H9 (cell line): Measurements from ENCODE around the gene ESRRA. TPM values are rescaled to one million over a fixed set of nuclear protein-coding genes. Genes with fewer than 3 reads are reported as not detected.

Experiments
- DNase-seq: peaks from one replicate; pipeline ENCODE4 v3.0.0-alpha.2; 2017
- H2AFZ ChIP-seq: one replicate; pipeline ENCODE4 v1.6.1; 2013; ENCODE audit warnings: mild to moderate bottlenecking, low read length, control low read depth, moderate library complexity
- H2AK5ac ChIP-seq: 2 replicates; pipeline ENCODE4 v1.6.1; 2013; ENCODE audit warnings: low read length, control low read depth, mixed read lengths; ENCODE audit not compliant: insufficient read length
- H2BK120ac ChIP-seq: one replicate; pipeline ENCODE4 v1.6.1; 2013; ENCODE audit warnings: low read depth, mild to moderate bottlenecking, low read length, control low read depth, inconsistent platforms; ENCODE audit not compliant: poor library complexity, severe bottlenecking
- H2BK12ac ChIP-seq: 2 replicates; pipeline ENCODE4 v1.6.1; 2013; ENCODE audit warnings: low read length, control low read depth, mixed read lengths, low read depth; ENCODE audit not compliant: insufficient read length
- H2BK15ac ChIP-seq: 2 replicates; pipeline ENCODE4 v1.6.1; 2013; ENCODE audit warnings: low read depth, low read length, control low read depth
- H2BK20ac ChIP-seq: one replicate; pipeline ENCODE4 v1.6.1; 2013; ENCODE audit warnings: low read depth, mild to moderate bottlenecking, low read length, control low read depth, inconsistent platforms; ENCODE audit not compliant: poor library complexity, severe bottlenecking
- H2BK5ac ChIP-seq: 2 replicates; pipeline ENCODE4 v1.6.1; 2013; ENCODE audit warnings: low read length, control low read depth, mixed read lengths; ENCODE audit not compliant: insufficient read length
- H3K14ac ChIP-seq: 2 replicates; pipeline ENCODE4 v1.6.1; 2013; ENCODE audit warnings: low read length, control low read depth; ENCODE audit not compliant: insufficient read depth
- H3K18ac ChIP-seq: 2 replicates; pipeline ENCODE4 v1.6.1; 2013; ENCODE audit warnings: low read depth, mild to moderate bottlenecking, mixed read lengths, low read length, control low read depth; ENCODE audit not compliant: insufficient read length
- H3K23ac ChIP-seq: 2 replicates; pipeline ENCODE4 v1.6.1; 2013; ENCODE audit warnings: low read length, control low read depth, mixed read lengths, low read depth; ENCODE audit not compliant: insufficient read length
- H3K23me2 ChIP-seq: 2 replicates; pipeline ENCODE4 v1.6.1; 2013; ENCODE audit warnings: low read depth, mild to moderate bottlenecking, mixed read lengths, low read length, control low read depth; ENCODE audit not compliant: insufficient read length, poor library complexity, severe bottlenecking
- H3K27ac ChIP-seq: 2 replicates; pipeline ENCODE4 v1.5.1; 2013; ENCODE audit warnings: low read length, control low read depth, mixed read lengths, low read depth; ENCODE audit not compliant: insufficient read length
- H3K27me3 ChIP-seq: 2 replicates; pipeline ENCODE4 v1.6.1; 2013; ENCODE audit warnings: low read length, control low read depth, inconsistent platforms; ENCODE audit not compliant: insufficient read depth
- H3K4ac ChIP-seq: 2 replicates; pipeline ENCODE4 v1.6.1; 2013; ENCODE audit warnings: low read depth, mild to moderate bottlenecking, control low read depth, inconsistent platforms, low read length, moderate library complexity
- H3K4me1 ChIP-seq: 2 replicates; pipeline ENCODE4 v1.6.1; 2013; ENCODE audit warnings: low read length, control low read depth, inconsistent platforms; ENCODE audit not compliant: insufficient read depth
- H3K4me2 ChIP-seq: 2 replicates; pipeline ENCODE4 v1.6.1; 2013; ENCODE audit warnings: low read length, control low read depth, mixed read lengths; ENCODE audit not compliant: insufficient read length, insufficient read depth
- H3K56ac ChIP-seq: 2 replicates; pipeline ENCODE4 v1.6.1; 2013; ENCODE audit warnings: low read depth, mild to moderate bottlenecking, mixed read lengths, low read length, control low read depth; ENCODE audit not compliant: insufficient read length
- H3K79me1 ChIP-seq: 2 replicates; pipeline ENCODE4 v1.6.1; 2013; ENCODE audit warnings: low read depth, mild to moderate bottlenecking, moderate library complexity, low read length, control low read depth, inconsistent platforms; ENCODE audit not compliant: insufficient read depth, poor library complexity, severe bottlenecking
- H3K79me2 ChIP-seq: 2 replicates; pipeline ENCODE4 v1.6.1; 2013; ENCODE audit warnings: low read length, control low read depth, inconsistent platforms; ENCODE audit not compliant: insufficient read depth
- H3K9ac ChIP-seq: 2 replicates; pipeline ENCODE4 v1.6.1; 2013; ENCODE audit warnings: low read length, control low read depth, mixed read lengths; ENCODE audit not compliant: insufficient read length; ENCODE audit errors: extremely low read depth
- H3K9me3 ChIP-seq: one replicate; pipeline ENCODE4 v1.6.1; 2013; ENCODE audit warnings: low read depth, low read length, inconsistent platforms; ENCODE audit not compliant: control insufficient read depth
- H3T11ph ChIP-seq: one replicate; pipeline ENCODE4 v1.6.1; 2013; ENCODE audit warnings: mild to moderate bottlenecking, low read length, control low read depth, inconsistent platforms
- H4K20me1 ChIP-seq: one replicate; pipeline ENCODE4 v1.6.1; 2013; ENCODE audit not compliant: control insufficient read depth, insufficient read length, insufficient read depth
- H4K5ac ChIP-seq: 2 replicates; pipeline ENCODE4 v1.6.1; 2013; ENCODE audit warnings: low read depth, mild to moderate bottlenecking, mixed read lengths, low read length, control low read depth; ENCODE audit not compliant: insufficient read length
- H4K8ac ChIP-seq: replicated peaks from 2 replicates; pipeline ENCODE4 v1.6.1; 2013; ENCODE audit warnings: low read length, control low read depth, mixed read lengths, low read depth; ENCODE audit not compliant: insufficient read length
- H4K91ac ChIP-seq: 2 replicates; pipeline ENCODE4 v1.6.1; 2013; ENCODE audit warnings: low read depth, mild to moderate bottlenecking, moderate library complexity, mixed read lengths, low read length, control low read depth; ENCODE audit not compliant: insufficient read length
- H3K27ac Mint-ChIP-seq, 3 experiments: 2 replicates in 2 of 3; 3 replicates in 1 of 3; pipeline ENCODE4 v1.8.0; 2020 to 2021; ENCODE audit warnings: mixed read lengths in 3 of 3, mild to moderate bottlenecking in 1 of 3, moderate library complexity in 1 of 3
- H3K27me3 Mint-ChIP-seq: 2 replicates; pipeline ENCODE4 v1.8.0; 2021; ENCODE audit warnings: low read depth, mild to moderate bottlenecking, moderate library complexity, mixed read lengths
- H3K36me3 Mint-ChIP-seq, 3 experiments: 2 replicates in 2 of 3; 3 replicates in 1 of 3; pipeline ENCODE4 v1.8.0; 2020 to 2021; ENCODE audit warnings: low read depth in 3 of 3, mixed read lengths in 3 of 3; ENCODE audit not compliant: insufficient read depth in 1 of 3
- H3K4me1 Mint-ChIP-seq, 2 experiments: 2 replicates each; pipeline ENCODE4 v1.8.0; 2020; ENCODE audit warnings: mixed read lengths in 2 of 2
- H3K4me3 Mint-ChIP-seq, 2 experiments: 2 replicates in 1 of 2; 3 replicates in 1 of 2; pipeline ENCODE4 v1.8.0; 2020 to 2021; ENCODE audit warnings: mild to moderate bottlenecking in 2 of 2, mixed read lengths in 2 of 2, moderate library complexity in 1 of 2
- H3K9me3 Mint-ChIP-seq, 2 experiments: 2 replicates in 1 of 2; 3 replicates in 1 of 2; pipeline ENCODE4 v1.8.0; 2020; ENCODE audit warnings: mild to moderate bottlenecking in 2 of 2, mixed read lengths in 2 of 2, moderate library complexity in 1 of 2
- CTCF ChIP-seq: fragments of 200-600 bp; sonication (generic); conservative IDR thresholded peaks from 3 replicates; pipeline ENCODE4 v1.8.0; 2021; ENCODE audit warnings: antibody characterized with exemption, mild to moderate bottlenecking
- WGBS: extraction: QIAGEN DNeasy Blood & Tissue Kit; methylation state at CpG from one replicate; pipeline ENCODE4 v1.1.7; 2013; ENCODE audit warnings: missing lambda C conversion rate, low lambda C conversion rate, mixed read lengths; ENCODE audit not compliant: insufficient read length; ENCODE audit errors: extremely low coverage; 5-methylcytosine and 5-hydroxymethylcytosine counted together
- total RNA-seq: library from RNA; stranded (reverse); gene quantifications from 2 replicates; pipeline ENCODE4 v1.2.1, GENCODE V29; 2021

ESRRA gene
- total RNA-seq, 1 experiment from 2014 or later = 42.3 TPM

- Histone ChIP-seq H3K14ac (no peak overlapping the region), H3K79me1 (no peaks in the 10 kb centered on the region), H2AK5ac (no peak overlapping the region), H3K4ac (no peak overlapping the region), H3K23me2 (peaks cover 12% of the 10 kb centered on the region), H3K79me2 (no peaks in the 10 kb centered on the region), H3K4me2 (peak overlapping the region; percentile 54), H3K9me3 (no peaks in the 10 kb centered on the region), H3K18ac (no peak overlapping the region), H4K20me1 (peaks cover 2% of the 10 kb centered on the region), H2BK15ac (no peak overlapping the region), H3K23ac (no peak overlapping the region), H2AFZ (no peak overlapping the region), H2BK5ac (no peak overlapping the region), H4K91ac (no peak overlapping the region), H2BK20ac (no peak overlapping the region), H4K5ac (no peak overlapping the region), H3T11ph (no peak overlapping the region), H2BK120ac (no peak overlapping the region), H2BK12ac (no peak overlapping the region), H3K27ac (no peak overlapping the region), H3K56ac (no peak overlapping the region), H4K8ac (no peak overlapping the region), H3K9ac (no peak overlapping the region), H3K27me3 (no peaks in the 10 kb centered on the region; the same call in 1 of the 2 replicates), H3K4me1 (peaks cover 2% of the 10 kb centered on the region; the same call in 1 of the 2 replicates)
- no peaks in the 10 kb centered on the region for H3K9me3 Mint-ChIP-seq
- no CpG with 5 or more reads among the region's 38 CpGs for WGBS
- no peak for TF ChIP-seq CTCF
- peaks cover 21 to 36% of the 10 kb centered on the region in 2 experiments for H3K4me1 Mint-ChIP-seq
- DNase-seq = no peak
- peaks cover 12 to 33% (median 26%) of the 10 kb centered on the region in 3 experiments; a peak in 6 of 7 replicates for H3K36me3 Mint-ChIP-seq
- H3K4me3 Mint-ChIP-seq = peak overlapping the region; percentile 78 to 92
- H3K27ac Mint-ChIP-seq = no peak overlapping the region
- no peaks in the 10 kb centered on the region for H3K27me3 Mint-ChIP-seq
These were observed 54.6 kb downstream of the ESRRA start for GRCh38 chr11:64359712-64360445.
